GM18861 (cell line): ENCODE results near the gene EMC7.

Experiments used
- ATAC-seq: cut with Tn5 transposase; IDR thresholded peaks from one replicate; pipeline ENCODE4 v1.9.1; 2021; ENCODE audit not compliant: unreplicated experiment

The EMC7 gene

GRCh38 chr15:34038871-34039789, 62.5 kb downstream of the EMC7 start, which contains the start of gene AVEN:
AVEN (minus strand) TSS chr15:34039204; CDS start chr15:34039046, 158 bp downstream.
- ATAC-seq = peak; percentile 28

- peak; percentile 62 for ATAC-seq
Measured at GRCh38 chr15:34038023-34038870, 63.4 kb downstream of the EMC7 start.
